H1 (cell line): ENCODE data around the gene NFKBIE. TPM values are rescaled to one million over a fixed set of nuclear protein-coding genes. Genes with fewer than 3 reads are reported as not detected.

ENCODE experiments used
- CEBPB ChIP-seq: IDR thresholded peaks from 2 replicates; pipeline ENCODE4 v1.6.1; 2012; ENCODE audit warnings: low read depth, low read length
- CHD7 ChIP-seq: fragments of 300-600 bp; sonication (generic); IDR thresholded peaks from 2 replicates; pipeline ENCODE4 v1.7.1; 2012; ENCODE audit warnings: low read length, moderate library complexity, mild to moderate bottlenecking, inconsistent platforms; ENCODE audit not compliant: insufficient replicate concordance
- E2F6 ChIP-seq: IDR thresholded peaks from 2 replicates; pipeline ENCODE4 v1.6.1; 2012; ENCODE audit warnings: inconsistent platforms
- EGR1 ChIP-seq: IDR thresholded peaks from 2 replicates; pipeline ENCODE4 v1.6.1; 2011; ENCODE audit warnings: low read depth, low read length, borderline replicate concordance
- FOSL1 ChIP-seq: IDR thresholded peaks from 2 replicates; pipeline ENCODE4 v1.6.1; 2011; ENCODE audit warnings: mild to moderate bottlenecking, low read depth, low read length, moderate library complexity; ENCODE audit not compliant: insufficient read depth
- JUND ChIP-seq: IDR thresholded peaks from 2 replicates; pipeline ENCODE4 v1.6.1; 2011; ENCODE audit warnings: mild to moderate bottlenecking, improper control_type of control experiment, low read length
- NRF1 ChIP-seq: IDR thresholded peaks from 2 replicates; pipeline ENCODE4 v1.6.1; 2011; ENCODE audit warnings: mild to moderate bottlenecking, low read depth, low read length, improper control_type of control experiment
- RBBP5 ChIP-seq: IDR thresholded peaks from 2 replicates; pipeline ENCODE4 v1.7.1; 2012; ENCODE audit warnings: low read depth, mild to moderate bottlenecking, inconsistent platforms, low read length, moderate library complexity, borderline replicate concordance
- SIX5 ChIP-seq: IDR thresholded peaks from 2 replicates; pipeline ENCODE4 v1.6.1; 2011; ENCODE audit warnings: mild to moderate bottlenecking, low read depth, low read length
- YY1 ChIP-seq: IDR thresholded peaks from 2 replicates; pipeline ENCODE4 v1.6.1; 2011; ENCODE audit warnings: low read depth, mild to moderate bottlenecking, low read length
- polyA plus RNA-seq, 7 experiments: library from polyadenylated mRNA; depleted of rRNA in 3 of 7; stranded (reverse) in 5 of 7; unstranded in 2 of 7; fragments of >200 nt in 5 of 7; fragments of 200-250 nt in 2 of 7; gene quantifications; 1 replicate in 5 of 7; 2 replicates in 1 of 7; 4 replicates in 1 of 7; pipeline versions ENCODE4 v1.2.1 to v1.2.3, GENCODE V29; 2011 to 2013; ENCODE audit warnings: missing spikeins in 2 of 7, mixed read lengths in 2 of 7
- total RNA-seq: library from RNA; stranded (reverse); fragmentation: NEBNext Ultra II Directional; extraction: Animal tissue kit (Norgen Biotek cat#: 25700); gene quantifications from 2 replicates; pipeline ENCODE4 v1.2.1, GENCODE V29; 2021

Gene NFKBIE
- total and polyA plus RNA-seq, 2 of the 8 experiments (the other 6 are each of a cell fraction or from before 2014, with no cell fraction given): 13.5 to 19.2 TPM

GRCh38 chr6:44310241-44310640 is 44.9 kb upstream of the NFKBIE start (continued):
- no peak for TF ChIP-seq CHD7
- no peak for TF ChIP-seq EGR1
- no peak for TF ChIP-seq JUND
- no peak for TF ChIP-seq YY1
- TF ChIP-seq RBBP5: no peak
- no peak for TF ChIP-seq FOSL1
- no peak for TF ChIP-seq CEBPB
- no peak for TF ChIP-seq NRF1
- no peak for TF ChIP-seq SIX5
- no peak for TF ChIP-seq E2F6
